IMR-90 (cell line): ENCODE results near the gene BHLHE23. TPM values are rescaled to one million over a fixed set of nuclear protein-coding genes. Genes with fewer than 3 reads are reported as not detected.

ENCODE experiments used
- ATAC-seq: fragments of 200-7000 bp; cut with Tn5 transposase; 2 replicates; pipeline ENCODE4 v1.9.1; 2020; ENCODE audit warnings: low read depth, mild to moderate bottlenecking, moderate library complexity
- BruUV-seq: library from RNA; stranded (reverse); fragments of 400-500 nt; replicated peaks from 2 replicates; lab custom pipeline; 2021; lab: Mats Ljungman, UMichigan
- CTCF ChIA-PET: fragments of 300-600 bp; formaldehyde crosslinking; extraction: SDS; loops from one replicate; lab custom pipeline; 2021; ENCODE audit warnings: antibody characterized with exemption; lab: Yijun Ruan, JAX
- POLR2A ChIA-PET: fragments of 300-600 bp; sonication (Branson Sonifier 250); formaldehyde crosslinking; loops from one replicate; lab custom pipeline; 2022; ENCODE audit warnings: antibody characterized with exemption; ENCODE audit not compliant: unreplicated experiment; lab: Charles Lee
- DNase-seq: peaks from one replicate; pipeline ENCODE4 v3.0.0; 2013
- H2AFZ ChIP-seq: replicated peaks from 2 replicates; pipeline ENCODE3; 2013; ENCODE audit warnings: low read length, mild to moderate bottlenecking; ENCODE audit not compliant: poor library complexity
- H2AK5ac ChIP-seq: 2 replicates; pipeline ENCODE4 v1.6.1; 2013; ENCODE audit warnings: low read depth, low read length, inconsistent platforms
- H2AK9ac ChIP-seq: replicated peaks from 2 replicates; pipeline ENCODE3; 2013; ENCODE audit warnings: mild to moderate bottlenecking, low read depth, low read length, moderate library complexity; ENCODE audit not compliant: poor library complexity
- H2BK120ac ChIP-seq: 2 replicates; pipeline ENCODE4 v1.6.1; 2013; ENCODE audit warnings: low read depth, low read length, inconsistent platforms
- H2BK15ac ChIP-seq: 3 replicates; pipeline ENCODE4 v1.6.1; 2013; ENCODE audit warnings: low read depth, low read length, inconsistent platforms
- H2BK20ac ChIP-seq: 2 replicates; pipeline ENCODE4 v1.6.1; 2013; ENCODE audit warnings: low read depth, mild to moderate bottlenecking, inconsistent platforms, low read length, moderate library complexity
- H2BK5ac ChIP-seq: 2 replicates; pipeline ENCODE4 v1.6.1; 2013; ENCODE audit warnings: mild to moderate bottlenecking, low read depth, low read length, inconsistent platforms; ENCODE audit not compliant: poor library complexity, severe bottlenecking
- H3K14ac ChIP-seq: replicated peaks from 2 replicates; pipeline ENCODE4 v1.6.1; 2013; ENCODE audit warnings: low read depth, low read length, inconsistent platforms
- H3K18ac ChIP-seq: 2 replicates; pipeline ENCODE4 v1.6.1; 2013; ENCODE audit warnings: low read depth, low read length, control low read depth
- H3K23ac ChIP-seq: 2 replicates; pipeline ENCODE4 v1.6.1; 2013; ENCODE audit warnings: low read depth, low read length, inconsistent platforms
- H3K27ac ChIP-seq: 2 replicates; pipeline ENCODE4 v1.5.1; 2013; ENCODE audit warnings: mild to moderate bottlenecking, control low read depth, low read length; ENCODE audit not compliant: insufficient read depth
- H3K27me3 ChIP-seq: 2 replicates; pipeline ENCODE4 v1.6.1; 2013; ENCODE audit warnings: low read length; ENCODE audit not compliant: control insufficient read depth, insufficient read depth
- H3K36me3 ChIP-seq: 2 replicates; pipeline ENCODE4 v1.6.1; 2013; ENCODE audit warnings: low read length, mixed read lengths; ENCODE audit not compliant: control insufficient read depth, insufficient read depth
- H3K4ac ChIP-seq: 2 replicates; pipeline ENCODE4 v1.6.1; 2013; ENCODE audit warnings: low read depth, low read length, inconsistent platforms
- H3K4me1 ChIP-seq: 2 replicates; pipeline ENCODE4 v1.6.1; 2013; ENCODE audit warnings: low read length, mixed read lengths; ENCODE audit not compliant: control insufficient read depth, insufficient read depth
- H3K4me2 ChIP-seq: 2 replicates; pipeline ENCODE4 v1.6.1; 2013; ENCODE audit warnings: low read depth, mild to moderate bottlenecking, control low read depth, low read length, moderate library complexity
- H3K4me3 ChIP-seq: 2 replicates; pipeline ENCODE4 v1.5.1; 2013; ENCODE audit warnings: low read depth, mild to moderate bottlenecking, control low read depth, low read length, moderate library complexity; ENCODE audit not compliant: insufficient read depth
- H3K56ac ChIP-seq: 2 replicates; pipeline ENCODE4 v1.6.1; 2013; ENCODE audit warnings: low read length, inconsistent platforms; ENCODE audit not compliant: insufficient read depth; ENCODE audit errors: extremely low read depth
- H3K79me1 ChIP-seq, 2 experiments: 2 replicates each; pipeline ENCODE4 v1.6.1; 2013; ENCODE audit warnings: low read length in 2 of 2, inconsistent platforms in 1 of 2, low read depth in 1 of 2
- H3K9ac ChIP-seq: 2 replicates; pipeline ENCODE4 v1.6.1; 2013; ENCODE audit warnings: low read depth, low read length, control low read depth
- H3K9me1 ChIP-seq: 2 replicates; pipeline ENCODE4 v1.6.1; 2013; ENCODE audit warnings: low read length, inconsistent platforms; ENCODE audit not compliant: insufficient read depth
- H3K9me3 ChIP-seq: 2 replicates; pipeline ENCODE4 v1.6.1; 2013; ENCODE audit warnings: low read length; ENCODE audit not compliant: control insufficient read depth, insufficient read depth
- H4K20me1 ChIP-seq: 2 replicates; pipeline ENCODE4 v1.6.1; 2013; ENCODE audit warnings: low read length, inconsistent platforms; ENCODE audit not compliant: insufficient read depth
- H4K5ac ChIP-seq: 2 replicates; pipeline ENCODE4 v1.6.1; 2013; ENCODE audit warnings: mild to moderate bottlenecking, low read depth, low read length, control low read depth
- H4K8ac ChIP-seq, 2 experiments: 2 replicates each; pipeline ENCODE4 v1.6.1; 2013; ENCODE audit warnings: low read depth in 2 of 2, low read length in 2 of 2, control low read depth in 1 of 2, inconsistent platforms in 1 of 2
- H4K91ac ChIP-seq: 2 replicates; pipeline ENCODE4 v1.6.1; 2013; ENCODE audit warnings: low read depth, low read length, inconsistent platforms; ENCODE audit not compliant: insufficient read depth
- ELK1 ChIP-seq: fragments of 150-350 bp; IDR thresholded peaks from 2 replicates; pipeline ENCODE4 v1.6.1; 2016; ENCODE audit warnings: low read depth, mild to moderate bottlenecking, low read length, moderate library complexity, borderline replicate concordance
- RCOR1 ChIP-seq: IDR thresholded peaks from 2 replicates; pipeline ENCODE4 v1.6.1; 2012; ENCODE audit warnings: mild to moderate bottlenecking, low read length, improper control_type of control experiment; ENCODE audit not compliant: insufficient replicate concordance
- WGBS, 2 experiments: methylation state at CpG; one replicate each; pipeline versions ENCODE4 v1.1.5 to v1.1.7; 2013; ENCODE audit warnings: missing lambda C conversion rate in 2 of 2; ENCODE audit not compliant: insufficient read length in 1 of 2; ENCODE audit errors: extremely low coverage in 2 of 2; 5-methylcytosine and 5-hydroxymethylcytosine counted together
- dilution Hi-C: fragments of 300-500 bp; cut with HindIII; formaldehyde crosslinking; loops from one replicate; pipeline ENCODE4 v1.14.3; 2018; ENCODE audit warnings: low sequenced_read_pairs; ENCODE audit not compliant: unreplicated experiment
- in situ Hi-C: fragments of 300-500 bp; cut with MboI; formaldehyde crosslinking; loops from 3 replicates; pipeline ENCODE4 v1.14.3; 2019; ENCODE audit warnings: low sequenced_read_pairs, inconsistent platforms, mixed read lengths
- intact Hi-C: fragments of 100-400 bp; cut with micrococcal nuclease; formaldehyde crosslinking; loops from 2 replicates; pipeline ENCODE4 v1.10.0; 2022
- polyA plus RNA-seq, 3 experiments: library from polyadenylated mRNA; depleted of rRNA; stranded (reverse); fragments of >200 nt; gene quantifications; 2 replicates each; pipeline ENCODE4 v1.2.3, GENCODE V29; 2012; ENCODE audit warnings: low replicate concordance in 1 of 3
- total RNA-seq: library from RNA; depleted of rRNA; stranded (reverse); fragments of >200 nt; gene quantifications from 2 replicates; pipeline ENCODE4 v1.2.3, GENCODE V29; 2012

Gene BHLHE23
- total and polyA plus RNA-seq, 2 of the 4 experiments (the other 2 are of a cell fraction) = not detected

- no peak overlapping the region for H3K56ac ChIP-seq
- intact Hi-C loops = no loop called here
- H4K5ac ChIP-seq = no peak overlapping the region
- ATAC-seq = no peak
- in situ Hi-C loops = no loop called here
- H2AK5ac ChIP-seq = no peak overlapping the region
- no peak overlapping the region for H2BK120ac ChIP-seq
- no peaks in the 10 kb centered on the region for H3K79me1 ChIP-seq
- BruUV-seq = no TSS peak
- no peaks in the 10 kb centered on the region for H3K9me1 ChIP-seq
- H2AFZ ChIP-seq = no peak overlapping the region
- no peak overlapping the region for H3K23ac ChIP-seq
- no peak overlapping the region for H2BK20ac ChIP-seq
- no peak overlapping the region for H3K4ac ChIP-seq
- no peaks in the 10 kb centered on the region for H3K4me1 ChIP-seq
- no peak for DNase-seq
- no peak overlapping the region for H3K27ac ChIP-seq
- CTCF ChIA-PET = no interaction called here
- POLR2A ChIA-PET = no interaction called here
- H3K36me3 ChIP-seq = no peaks in the 10 kb centered on the region
- no peak overlapping the region for H3K4me3 ChIP-seq
- H2BK15ac ChIP-seq = no peak overlapping the region
- no peak overlapping the region for H4K91ac ChIP-seq
- no peak overlapping the region for H3K18ac ChIP-seq
- dilution Hi-C loops = no loop called here
- no peaks in the 10 kb centered on the region for H3K9me3 ChIP-seq
- H4K20me1 ChIP-seq = no peaks in the 10 kb centered on the region
- TF ChIP-seq RCOR1 (no peak), ELK1 (no peak)
- H3K4me2 ChIP-seq = no peak overlapping the region
- no peak overlapping the region for H3K9ac ChIP-seq
- no peak overlapping the region for H2BK5ac ChIP-seq
- H3K27me3 ChIP-seq = peaks cover 36% of the 10 kb centered on the region
- WGBS, 2 experiments = 88% methylated on average over 9 of the region's 27 CpGs; no CpG with 5 or more reads in 1 of the 2 experiments
- H3K14ac ChIP-seq = no peak overlapping the region
- H4K8ac ChIP-seq = no peak overlapping the region
- H2AK9ac ChIP-seq = no peak overlapping the region
These were observed 40.3 kb downstream of the BHLHE23 start for GRCh38 chr20:62966212-62967148.
